Calu3 (cell line): ENCODE results near the gene DPT. TPM values are rescaled to one million over a fixed set of nuclear protein-coding genes. Genes with fewer than 3 reads are reported as not detected.

Source experiments
- BruUV-seq: library from RNA; stranded (reverse); fragments of 400-500 nt; replicated peaks from 2 replicates; lab custom pipeline; 2021; lab: Mats Ljungman, UMichigan
- CTCF ChIA-PET: fragments of 300-600 bp; sonication (Branson Sonifier 250); formaldehyde crosslinking; loops from one replicate; lab custom pipeline; 2022; ENCODE audit warnings: antibody characterized with exemption; lab: Charles Lee
- DNase-seq: peaks from one replicate; pipeline ENCODE4 v3.0.0; 2022
- H3K27ac Mint-ChIP-seq: one replicate; pipeline ENCODE4 v1.8.0; 2022; ENCODE audit warnings: mixed read lengths; ENCODE audit not compliant: unreplicated experiment
- H3K27me3 Mint-ChIP-seq: one replicate; pipeline ENCODE4 v1.8.0; 2022; ENCODE audit warnings: mixed read lengths; ENCODE audit not compliant: unreplicated experiment
- H3K36me3 Mint-ChIP-seq: one replicate; pipeline ENCODE4 v1.8.0; 2022; ENCODE audit warnings: mild to moderate bottlenecking, moderate library complexity, mixed read lengths; ENCODE audit not compliant: insufficient read depth, unreplicated experiment
- H3K4me1 Mint-ChIP-seq: one replicate; pipeline ENCODE4 v1.8.0; 2022; ENCODE audit warnings: mild to moderate bottlenecking, low read depth, mixed read lengths; ENCODE audit not compliant: unreplicated experiment
- H3K4me3 Mint-ChIP-seq: one replicate; pipeline ENCODE4 v1.8.0; 2022; ENCODE audit warnings: mild to moderate bottlenecking, low read depth, moderate library complexity, mixed read lengths; ENCODE audit not compliant: unreplicated experiment
- H3K9me3 Mint-ChIP-seq: one replicate; pipeline ENCODE4 v1.8.0; 2022; ENCODE audit warnings: low read depth, mixed read lengths; ENCODE audit not compliant: unreplicated experiment
- CTCF ChIP-seq: fragments of 200-600 bp; IDR thresholded peaks from one replicate; pipeline ENCODE4 v1.8.0; 2022; ENCODE audit warnings: antibody characterized with exemption; ENCODE audit not compliant: unreplicated experiment
- intact Hi-C: fragments of 100-400 bp; cut with micrococcal nuclease; formaldehyde crosslinking; loops from one replicate; pipeline ENCODE4 v1.10.0; 2022; ENCODE audit not compliant: unreplicated experiment
- total RNA-seq: library from RNA; stranded (reverse); gene quantifications from 2 replicates; pipeline ENCODE4 v1.2.3, GENCODE V29; 2022

Gene DPT
- total RNA-seq, 1 experiment from 2014 or later, result not detected

GRCh38 chr1:168689327-168689657, 39.7 kb downstream of the DPT start:
- Mint-ChIP-seq H3K4me3 (peak overlapping the region; percentile 67), H3K27me3 (no peaks in the 10 kb centered on the region), H3K9me3 (peaks cover 7% of the 10 kb centered on the region), H3K4me1 (peaks cover 85% of the 10 kb centered on the region), H3K27ac (peak overlapping the region; percentile 99), H3K36me3 (peaks cover 18% of the 10 kb centered on the region)
- BruUV-seq, result no TSS peak
- intact Hi-C loops, result no loop called here
- CTCF ChIA-PET, result interaction anchor here (1.0 to 1.8 kb wide), 6 partner anchors 11 to 231 kb away, joined by 3 to 7 read pairs (median 5); no protein-coding TSS in a partner anchor
- TF ChIP-seq CTCF, result no peak
- DNase-seq, result no peak

GRCh38 chr1:168688644-168689326, 40.2 kb downstream of the DPT start:
- Mint-ChIP-seq H3K9me3 (peaks cover 9% of the 10 kb centered on the region), H3K36me3 (peaks cover 18% of the 10 kb centered on the region), H3K4me3 (no peak overlapping the region), H3K27ac (peak overlapping the region; percentile 99), H3K4me1 (peaks cover 82% of the 10 kb centered on the region), H3K27me3 (no peaks in the 10 kb centered on the region)
- no peak for TF ChIP-seq CTCF
- CTCF ChIA-PET, result interaction anchor here (1.0 to 1.8 kb wide), 3 partner anchors 20 to 60 kb away, joined by 3 to 7 read pairs (median 3); no protein-coding TSS in a partner anchor
- no TSS peak for BruUV-seq
- no peak for DNase-seq
- intact Hi-C loops, result no loop called here

GRCh38 chr1:168687816-168688215, 41.2 kb downstream of the DPT start:
- no peak overlapping the region for H3K4me3 Mint-ChIP-seq
- DNase-seq, result no peak
- no peaks in the 10 kb centered on the region for H3K27me3 Mint-ChIP-seq
- CTCF ChIA-PET, result no interaction called here
- H3K4me1 Mint-ChIP-seq, result peaks cover 72% of the 10 kb centered on the region
- H3K36me3 Mint-ChIP-seq, result peaks cover 18% of the 10 kb centered on the region
- peak overlapping the region; percentile 98 for H3K27ac Mint-ChIP-seq
- TF ChIP-seq CTCF, result no peak
- peaks cover 14% of the 10 kb centered on the region for H3K9me3 Mint-ChIP-seq
- intact Hi-C loops, result loop anchor here (2.0 kb wide), 1 partner anchor 421 kb away; no protein-coding TSS in a partner anchor
- BruUV-seq, result no TSS peak

DNA sequence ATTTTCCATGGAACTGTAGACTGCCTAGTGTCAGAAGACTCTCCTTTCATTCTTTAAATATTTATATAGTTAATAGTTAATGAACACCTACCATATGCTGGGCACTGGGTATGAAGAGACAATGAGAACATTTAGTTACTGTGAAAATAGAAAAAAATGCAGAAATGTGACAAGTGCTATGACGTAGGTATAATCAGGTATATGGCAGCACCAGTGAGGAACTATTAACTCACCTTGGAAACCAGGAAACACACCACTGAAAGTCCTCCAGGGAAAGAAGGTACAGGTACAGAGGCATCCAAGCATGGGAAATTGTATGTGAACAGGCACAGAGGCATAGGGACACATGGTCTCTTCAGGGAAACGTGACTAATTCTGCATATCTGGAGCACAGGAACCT, 42.3 kb downstream of the DPT start:
- BruUV-seq, result no TSS peak
- peaks cover 18% of the 10 kb centered on the region for H3K36me3 Mint-ChIP-seq
- peak overlapping the region; percentile 98 for H3K27ac Mint-ChIP-seq
- no peaks in the 10 kb centered on the region for H3K27me3 Mint-ChIP-seq
- H3K9me3 Mint-ChIP-seq, result peaks cover 20% of the 10 kb centered on the region
- DNase-seq, result peak; percentile 64
- peak overlapping the region; percentile 48 for H3K4me3 Mint-ChIP-seq
- peaks cover 63% of the 10 kb centered on the region for H3K4me1 Mint-ChIP-seq
- TF ChIP-seq CTCF, result no peak
- intact Hi-C loops, result loop anchor here (1.0 to 2.0 kb wide), 2 partner anchors 50 to 422 kb away; no protein-coding TSS in a partner anchor
- CTCF ChIA-PET, result no interaction called here
